ENCODE data around the gene PPP2R5A.

- TF ChIP-seq POLR2A (IDR thresholded peaks at IDR 0.05) = no peak
- TF ChIP-seq CTCF (IDR thresholded peaks at IDR 0.05 in 8 of 11, conservative IDR thresholded peaks at IDR 0.05 in 3 of 11) = no peak
- no peak for TF ChIP-seq POLR2AphosphoS5 (IDR thresholded peaks at IDR 0.05)
Observed at GRCh38 chr1:212288615-212289014, 3.4 kb downstream of the PPP2R5A start.

All from spleen (tissue), 7 donors.